GM18907 (cell line): ENCODE data around the gene UBAP1.
"Not testable (repeated sequence)": the region's sequence is repeated elsewhere in the genome, so short reads cannot be mapped to it uniquely, and the experiment has no call there.

Experiments used
- ATAC-seq: cut with Tn5 transposase; IDR thresholded peaks from one replicate; pipeline ENCODE4 v1.9.1; 2021; ENCODE audit warnings: mild to moderate bottlenecking, moderate library complexity; ENCODE audit not compliant: unreplicated experiment

The UBAP1 gene

DNA sequence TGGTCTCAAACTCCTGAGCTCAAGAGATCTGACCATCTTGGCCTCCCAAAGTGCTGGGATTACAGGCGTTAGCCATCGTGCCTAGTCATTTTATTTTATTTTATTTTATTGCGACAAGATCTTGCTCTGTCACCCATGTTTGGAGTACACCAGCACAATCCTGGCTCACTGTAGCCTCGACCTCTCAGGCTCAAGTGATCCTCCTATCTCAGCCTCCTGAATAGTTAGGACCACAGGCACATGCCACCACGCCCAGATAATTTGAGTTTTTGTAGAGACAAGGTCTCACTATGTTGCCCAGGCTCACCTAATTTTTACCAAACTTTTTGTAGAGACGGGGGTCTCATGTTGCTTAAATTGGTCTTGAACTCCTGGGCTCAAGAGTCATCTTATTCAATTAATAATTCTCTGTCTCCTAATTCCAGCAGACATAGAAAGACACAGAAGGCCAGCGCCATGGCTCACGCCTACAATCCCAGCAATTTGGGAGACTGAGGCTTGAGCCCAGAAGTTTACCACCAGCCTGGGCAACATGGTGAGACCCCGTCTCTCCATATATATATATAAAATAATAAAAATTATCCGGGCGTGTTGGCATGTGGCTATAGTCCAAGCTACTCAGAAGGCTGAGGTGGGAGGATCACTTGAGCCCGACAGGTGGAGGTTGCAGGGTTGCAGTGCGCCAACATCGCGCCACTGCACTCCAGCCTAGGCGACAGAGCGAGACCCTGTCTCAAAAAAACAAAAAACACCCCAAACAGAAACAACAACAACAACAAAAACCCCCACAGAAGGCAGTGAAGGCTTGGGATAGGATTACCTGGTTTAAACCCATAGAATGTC is 1.0 kb upstream of the UBAP1 start:
- no peak for ATAC-seq

- peak; percentile 26 for ATAC-seq
Observed at GRCh38 chr9:34179213-34180136, 632 bp downstream of the UBAP1 start.

- ATAC-seq = peak; percentile 76
Observed at GRCh38 chr9:34185778-34186551, 7.1 kb downstream of the UBAP1 start.

GRCh38 chr9:34187891-34188240 is 9.0 kb downstream of the UBAP1 start:
- ATAC-seq = no peak

GRCh38 chr9:34190996-34191892 is 12.4 kb downstream of the UBAP1 start:
- ATAC-seq = no peak

- ATAC-seq = no peak
Observed at GRCh38 chr9:34195143-34195542, 16.3 kb downstream of the UBAP1 start.

DNA sequence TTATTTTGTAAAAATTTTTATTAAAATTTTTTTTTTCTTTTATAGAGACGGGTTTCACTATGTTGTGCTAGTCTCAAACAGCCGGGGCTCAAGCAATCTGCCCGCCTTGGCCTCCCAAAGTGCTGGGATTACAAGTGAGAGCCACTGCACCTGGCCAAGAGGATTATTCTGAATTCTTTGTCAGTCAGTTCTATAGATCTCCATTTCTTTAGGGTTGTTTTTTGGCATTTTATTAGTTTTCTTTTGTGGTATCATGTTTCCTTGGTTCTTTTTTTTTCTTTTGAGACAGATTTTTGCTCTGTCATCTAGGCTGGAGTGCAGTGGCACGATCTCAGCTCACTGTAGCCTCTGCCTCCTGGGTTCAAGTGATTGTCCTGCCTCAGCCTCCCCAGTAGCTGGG is 18.4 kb downstream of the UBAP1 start:
- not testable (repeated sequence) for ATAC-seq

DNA sequence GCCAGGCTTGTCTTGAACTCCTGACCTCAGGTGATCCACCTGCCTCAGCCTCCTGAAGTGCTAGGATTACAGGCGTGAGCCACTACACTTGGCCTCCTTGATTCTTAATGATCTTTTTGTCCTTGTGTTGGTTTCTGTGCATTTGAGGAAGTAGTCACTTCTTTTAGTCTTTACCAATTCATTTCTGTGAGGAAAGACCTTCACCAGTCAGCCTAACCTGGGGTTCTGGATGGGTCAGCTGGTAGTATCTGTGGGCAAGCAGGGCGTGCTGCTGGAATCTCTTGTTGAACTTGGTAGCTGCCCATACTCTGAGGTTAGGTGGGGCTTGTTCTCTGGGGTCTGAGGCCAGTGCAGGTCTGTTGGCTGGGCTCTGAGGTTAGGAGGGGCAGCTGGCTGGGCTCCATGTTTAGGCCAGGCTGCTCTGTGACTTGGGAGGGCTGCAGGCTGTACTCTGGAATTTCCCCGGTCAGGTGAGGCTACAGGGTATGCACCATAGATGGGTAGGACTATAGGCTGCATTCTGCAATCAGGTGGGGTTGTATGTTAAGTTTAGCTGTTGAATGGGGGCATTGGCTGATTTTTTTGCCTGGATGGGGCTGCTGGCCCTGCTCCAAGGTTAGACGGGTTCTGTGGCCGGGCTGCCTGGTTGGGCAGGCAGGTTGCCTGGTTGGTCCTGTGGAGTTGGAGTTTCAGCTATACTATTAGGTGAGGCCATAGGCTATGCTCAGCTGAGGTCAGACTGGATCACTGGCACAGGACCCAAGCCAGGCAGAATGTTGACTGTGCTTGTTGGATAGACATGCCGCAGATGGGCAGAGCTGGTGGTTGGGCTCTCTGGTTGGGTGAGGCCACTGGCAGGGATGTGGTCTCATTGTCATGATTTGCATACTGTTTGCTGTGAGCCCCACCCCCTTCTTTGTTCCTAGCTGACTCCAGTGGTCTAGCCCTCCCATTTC is 19.2 kb downstream of the UBAP1 start:
- no peak for ATAC-seq

DNA sequence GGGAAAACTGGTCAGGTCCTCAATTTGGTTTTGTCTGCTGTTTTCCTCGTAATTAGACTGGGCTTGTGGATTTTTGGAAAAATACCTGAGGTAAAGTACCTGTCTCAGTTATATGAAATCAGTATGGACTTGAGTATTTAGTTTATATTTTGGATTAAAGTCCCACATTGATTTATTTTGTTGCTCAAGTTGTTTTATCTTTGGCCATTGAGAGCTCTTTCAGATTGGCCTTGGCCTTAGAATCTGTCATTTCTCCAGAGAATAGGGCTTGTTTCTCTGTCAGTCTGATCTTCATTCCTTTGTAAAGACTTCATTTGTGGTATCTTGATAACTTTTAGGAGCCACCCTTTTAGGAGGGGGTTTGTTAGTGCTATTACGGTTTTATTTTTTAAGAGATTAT is 21.2 kb downstream of the UBAP1 start:
- ATAC-seq = no peak

GRCh38 chr9:34203275-34203991 is 24.6 kb downstream of the UBAP1 start:
- no peak for ATAC-seq

DNA sequence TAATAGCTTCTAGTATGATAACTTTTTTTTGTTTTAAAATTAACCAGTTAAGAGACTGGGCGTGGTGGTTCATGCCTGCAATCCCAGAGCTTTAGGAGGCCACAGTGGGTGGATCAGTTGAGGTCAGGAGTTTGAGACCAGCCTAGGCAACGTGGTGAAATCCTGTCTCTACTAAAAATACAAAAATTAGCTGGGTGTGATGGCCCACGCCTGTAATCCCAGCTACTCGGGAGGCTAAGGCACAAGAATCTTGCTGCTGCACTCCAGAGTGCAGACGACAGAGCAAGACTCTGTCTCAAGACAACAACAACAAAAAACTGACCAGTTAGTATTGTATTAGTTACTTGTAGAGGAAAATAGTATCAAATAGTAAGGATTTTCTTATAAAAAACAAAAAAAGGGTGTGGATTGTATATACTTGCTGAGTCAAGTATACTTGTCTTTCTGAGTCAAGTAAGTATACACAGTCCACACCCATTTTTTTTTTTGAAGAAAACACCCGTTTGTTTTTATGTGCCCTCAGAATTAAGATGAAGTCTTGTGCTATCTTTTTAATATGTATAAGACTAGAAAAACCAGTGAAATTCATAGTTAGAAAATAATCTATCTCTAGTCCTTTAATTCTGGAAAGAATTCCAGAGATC is 25.3 kb downstream of the UBAP1 start:
- ATAC-seq = no peak

GRCh38 chr9:34205102-34205501 is 26.3 kb downstream of the UBAP1 start:
- no peak for ATAC-seq

DNA sequence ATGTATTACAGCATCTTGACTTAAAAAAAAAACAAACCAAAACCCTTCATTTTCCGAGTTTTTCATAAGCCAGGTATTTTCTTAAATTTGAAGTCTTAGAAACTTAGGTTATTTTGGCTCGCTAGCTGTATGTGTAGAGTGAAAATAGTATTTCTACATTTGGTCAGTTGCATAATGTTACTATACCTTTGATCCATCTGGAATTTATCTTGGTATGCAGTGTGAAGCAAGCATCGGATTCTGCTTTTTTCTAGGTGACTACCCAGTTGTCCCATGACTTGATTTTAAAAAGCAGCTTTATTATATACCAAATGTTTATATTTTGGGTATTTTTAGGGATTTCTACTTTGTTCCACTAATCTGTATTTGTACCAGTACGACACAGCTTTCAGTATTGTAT is 27.7 kb downstream of the UBAP1 start:
- ATAC-seq = no peak

DNA sequence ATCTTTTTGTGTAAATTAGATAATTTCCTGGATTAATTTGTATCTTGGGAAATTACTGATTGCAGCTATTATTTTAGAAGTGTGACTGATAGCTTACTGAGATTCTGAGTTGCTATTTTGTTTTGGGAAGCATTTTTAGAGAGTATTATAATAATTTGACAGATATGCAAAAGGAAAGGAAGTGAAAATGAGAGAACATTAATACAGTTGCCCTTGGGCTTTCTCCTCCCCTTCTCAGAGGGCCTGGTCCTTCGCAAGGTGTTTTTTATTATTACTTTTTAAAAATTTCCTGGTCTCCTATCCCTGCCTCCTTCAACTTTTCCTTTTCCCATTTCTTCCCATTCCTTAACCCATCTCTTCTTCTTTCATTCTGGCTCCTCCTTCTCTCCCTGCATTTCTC is 32.6 kb downstream of the UBAP1 start:
- no peak for ATAC-seq

DNA sequence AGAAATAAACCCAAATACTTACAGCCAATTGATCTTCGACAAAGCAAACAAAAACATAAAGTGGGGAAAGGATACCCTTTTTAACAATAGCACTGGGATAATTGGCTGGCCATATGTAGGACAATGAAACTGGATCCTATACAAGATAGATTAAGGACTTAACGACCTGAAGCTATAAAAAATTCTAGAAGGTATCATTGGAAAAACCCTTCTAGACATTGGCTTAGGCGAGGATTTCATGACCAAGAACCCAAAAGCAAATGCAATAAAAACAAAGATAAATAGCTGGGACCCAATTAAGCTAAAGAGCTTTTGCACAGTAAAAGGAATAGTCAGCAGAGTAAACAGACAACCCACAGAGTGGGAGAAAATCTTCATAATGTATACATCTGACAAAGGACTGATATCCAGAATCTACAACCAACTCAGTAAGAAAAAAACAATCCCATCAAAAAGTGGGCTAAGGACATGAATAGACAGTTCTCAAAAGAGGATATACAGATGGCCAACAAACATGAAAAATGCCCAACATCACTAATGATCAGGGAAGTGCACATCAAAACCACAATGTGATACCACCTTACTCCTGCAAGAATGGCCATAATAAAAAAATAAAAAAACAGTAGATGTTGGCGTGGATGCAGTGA is 35.6 kb downstream of the UBAP1 start:
- not testable (repeated sequence) for ATAC-seq

GRCh38 chr9:34216325-34216724 is 37.5 kb downstream of the UBAP1 start:
- no peak for ATAC-seq

DNA sequence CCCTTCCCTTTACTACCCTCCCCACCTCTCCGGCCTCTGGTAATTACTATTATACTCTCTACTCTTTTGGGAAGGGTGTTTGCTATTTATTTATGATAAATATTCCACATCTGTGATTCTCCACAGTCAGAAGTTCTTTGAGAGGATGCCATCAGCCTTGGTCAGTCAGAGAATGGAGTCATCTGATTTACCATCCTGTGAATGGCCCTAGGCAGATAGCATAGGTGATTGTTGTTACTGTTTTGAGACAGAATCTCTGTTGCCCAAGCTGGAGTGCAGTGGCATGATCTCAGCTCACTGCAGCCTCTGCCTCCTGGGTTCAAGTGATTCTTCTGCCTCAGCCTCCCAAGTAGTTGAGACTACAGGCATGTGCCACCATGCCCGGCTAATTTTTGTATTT is 38.2 kb downstream of the UBAP1 start:
- ATAC-seq = not testable (repeated sequence)
